K562 (cell line): ENCODE data around the gene DRC3. TPM values are rescaled to one million over a fixed set of nuclear protein-coding genes. Genes with fewer than 3 reads are reported as not detected.
A peak's percentile ranks its signal among the peaks of the same experiment; 100 is the strongest.

Experiments used
- ELF1 ChIP-seq: fragments of 200-800 bp; sonication (Bioruptor generic); IDR thresholded peaks from 2 replicates; pipeline ENCODE4 v1.6.1; 2016; ENCODE audit warnings: missing genetic modification characterization, missing compliant biosample characterization
- GABPA ChIP-seq: fragments of 200-800 bp; sonication (Bioruptor generic); conservative IDR thresholded peaks from 2 replicates; pipeline ENCODE4 v1.6.1; 2016; ENCODE audit warnings: low read depth, missing genetic modification characterization, missing compliant biosample characterization
- ZNF121 ChIP-seq: sonication (generic); formaldehyde crosslinking; conservative IDR thresholded peaks from 2 replicates; pipeline ENCODE4 v1.8.0; 2022; ENCODE audit warnings: missing genetic modification reagents
- polyA plus RNA-seq, 8 experiments: library from polyadenylated mRNA; depleted of rRNA in 4 of 8; stranded (reverse) in 5 of 8; unstranded in 3 of 8; fragments of >200 nt; fragmentation: Nextera tagmentation in 2 of 8; fragmentation: Illumina TruSeq in 1 of 8; extraction: Ambion mirVana in 2 of 8; extraction: Trizol in 1 of 8; gene quantifications; 2 replicates each; pipeline versions ENCODE4 v1.2.1 to v1.2.3, GENCODE V29; 2011 to 2014; ENCODE audit warnings: inconsistent platforms in 1 of 8, missing spikeins in 1 of 8
- total RNA-seq, 7 experiments: library from RNA; depleted of rRNA in 6 of 7; stranded (reverse); fragments of >200 nt in 6 of 7; fragmentation: Illumina TruSeq in 2 of 7; extraction: Trizol in 2 of 7; gene quantifications; 2 replicates each; pipeline versions ENCODE4 v1.2.1 to v1.2.3, GENCODE V29; 2011 to 2021; ENCODE audit warnings: low replicate concordance in 1 of 7
- TF ChIP-seq, protein P1 (sequence below): fragments of 450-650 bp; IDR thresholded peaks from 2 replicates; pipeline ENCODE4 v1.6.1; 2016; ENCODE audit warnings: low read depth
- TF ChIP-seq, protein P2 (sequence below): fragments of 250-450 bp; sonication (Bioruptor Pico); IDR thresholded peaks from 2 replicates; pipeline ENCODE4 v1.8.0; 2021; ENCODE audit warnings: borderline replicate concordance, mild to moderate bottlenecking, moderate library complexity; ENCODE audit not compliant: poor library complexity, severe bottlenecking
- TF ChIP-seq, protein P3 (sequence below): fragments of 450-650 bp; formaldehyde crosslinking; IDR thresholded peaks from 2 replicates; pipeline ENCODE4 v1.4.0; 2022; ENCODE audit warnings: missing genetic modification characterization

The DRC3 gene
- total and polyA plus RNA-seq, 9 of the 15 experiments (the other 6 are each of a cell fraction or from before 2014, with no cell fraction given): 0.10 to 0.84 (median 0.30) TPM; not detected in 3

DNA sequence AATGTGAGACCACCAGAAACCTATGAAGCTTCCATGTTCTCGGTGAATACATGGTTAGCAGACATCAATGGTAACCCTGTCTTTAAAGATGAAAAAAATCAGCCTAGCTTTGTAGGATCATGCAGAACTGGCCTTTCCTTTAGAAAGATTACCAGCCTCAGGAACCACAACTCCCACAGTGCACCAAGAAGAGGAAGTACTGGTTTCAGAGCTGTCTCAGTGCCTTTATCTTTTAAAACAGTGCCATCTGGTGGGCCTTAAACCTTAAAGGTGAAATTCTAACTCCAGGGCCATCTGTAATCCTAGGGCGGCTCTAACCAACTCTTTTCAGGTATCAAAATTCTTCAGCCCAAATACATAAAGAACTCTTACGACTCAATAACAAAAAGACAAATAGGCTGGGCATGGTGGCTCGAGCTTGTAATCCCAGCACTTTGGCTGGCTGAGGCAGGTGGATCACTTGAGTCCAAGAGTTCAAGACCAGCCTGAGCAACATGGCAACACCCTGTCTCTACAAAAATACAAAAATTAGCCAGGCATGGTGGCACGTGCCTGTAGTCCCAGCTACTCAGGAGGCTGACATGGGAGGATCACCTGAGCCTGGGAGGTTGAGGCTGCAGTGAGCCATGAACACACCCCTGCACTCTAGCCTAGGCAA lies 60.9 kb downstream of the DRC3 start (continued):
- TF ChIP-seq, protein P1, sequence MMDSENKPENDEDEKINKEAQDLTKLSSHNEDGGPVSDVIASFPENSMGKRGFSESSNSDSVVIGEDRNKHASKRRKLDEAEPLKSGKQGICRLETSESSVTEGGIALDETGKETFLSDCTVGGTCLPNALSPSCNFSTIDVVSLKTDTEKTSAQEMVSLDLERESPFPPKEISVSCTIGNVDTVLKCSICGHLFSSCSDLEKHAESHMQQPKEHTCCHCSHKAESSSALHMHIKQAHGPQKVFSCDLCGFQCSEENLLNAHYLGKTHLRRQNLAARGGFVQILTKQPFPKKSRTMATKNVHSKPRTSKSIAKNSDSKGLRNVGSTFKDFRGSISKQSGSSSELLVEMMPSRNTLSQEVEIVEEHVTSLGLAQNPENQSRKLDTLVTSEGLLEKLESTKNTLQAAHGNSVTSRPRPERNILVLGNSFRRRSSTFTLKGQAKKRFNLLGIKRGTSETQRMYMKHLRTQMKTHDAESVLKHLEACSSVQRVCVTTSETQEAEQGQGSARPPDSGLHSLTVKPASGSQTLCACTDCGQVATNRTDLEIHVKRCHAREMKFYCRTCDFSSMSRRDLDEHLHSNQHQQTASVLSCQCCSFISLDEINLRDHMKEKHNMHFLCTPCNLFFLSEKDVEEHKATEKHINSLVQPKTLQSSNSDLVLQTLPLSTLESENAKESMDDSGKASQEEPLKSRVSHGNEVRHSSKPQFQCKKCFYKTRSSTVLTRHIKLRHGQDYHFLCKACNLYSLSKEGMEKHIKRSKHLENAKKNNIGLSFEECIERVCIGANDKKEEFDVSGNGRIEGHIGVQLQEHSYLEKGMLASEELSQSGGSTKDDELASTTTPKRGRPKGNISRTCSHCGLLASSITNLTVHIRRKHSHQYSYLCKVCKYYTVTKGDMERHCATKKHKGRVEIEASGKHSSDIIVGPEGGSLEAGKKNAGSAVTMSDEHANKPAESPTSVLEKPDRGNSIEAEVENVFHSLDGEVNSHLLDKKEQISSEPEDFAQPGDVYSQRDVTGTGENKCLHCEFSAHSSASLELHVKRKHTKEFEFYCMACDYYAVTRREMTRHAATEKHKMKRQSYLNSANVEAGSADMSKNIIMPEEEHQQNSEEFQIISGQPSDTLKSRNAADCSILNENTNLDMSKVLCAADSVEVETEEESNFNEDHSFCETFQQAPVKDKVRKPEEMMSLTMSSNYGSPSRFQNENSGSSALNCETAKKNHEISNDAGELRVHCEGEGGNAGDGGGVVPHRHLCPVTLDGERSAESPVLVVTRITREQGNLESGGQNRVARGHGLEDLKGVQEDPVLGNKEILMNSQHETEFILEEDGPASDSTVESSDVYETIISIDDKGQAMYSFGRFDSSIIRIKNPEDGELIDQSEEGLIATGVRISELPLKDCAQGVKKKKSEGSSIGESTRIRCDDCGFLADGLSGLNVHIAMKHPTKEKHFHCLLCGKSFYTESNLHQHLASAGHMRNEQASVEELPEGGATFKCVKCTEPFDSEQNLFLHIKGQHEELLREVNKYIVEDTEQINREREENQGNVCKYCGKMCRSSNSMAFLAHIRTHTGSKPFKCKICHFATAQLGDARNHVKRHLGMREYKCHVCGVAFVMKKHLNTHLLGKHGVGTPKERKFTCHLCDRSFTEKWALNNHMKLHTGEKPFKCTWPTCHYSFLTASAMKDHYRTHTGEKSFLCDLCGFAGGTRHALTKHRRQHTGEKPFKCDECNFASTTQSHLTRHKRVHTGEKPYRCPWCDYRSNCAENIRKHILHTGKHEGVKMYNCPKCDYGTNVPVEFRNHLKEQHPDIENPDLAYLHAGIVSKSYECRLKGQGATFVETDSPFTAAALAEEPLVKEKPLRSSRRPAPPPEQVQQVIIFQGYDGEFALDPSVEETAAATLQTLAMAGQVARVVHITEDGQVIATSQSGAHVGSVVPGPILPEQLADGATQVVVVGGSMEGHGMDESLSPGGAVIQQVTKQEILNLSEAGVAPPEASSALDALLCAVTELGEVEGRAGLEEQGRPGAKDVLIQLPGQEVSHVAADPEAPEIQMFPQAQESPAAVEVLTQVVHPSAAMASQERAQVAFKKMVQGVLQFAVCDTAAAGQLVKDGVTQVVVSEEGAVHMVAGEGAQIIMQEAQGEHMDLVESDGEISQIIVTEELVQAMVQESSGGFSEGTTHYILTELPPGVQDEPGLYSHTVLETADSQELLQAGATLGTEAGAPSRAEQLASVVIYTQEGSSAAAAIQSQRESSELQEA: no peak
- TF ChIP-seq GABPA (tag): peak; percentile 85
- TF ChIP-seq ELF1 (tag): peak; percentile 86
- TF ChIP-seq, protein P2, sequence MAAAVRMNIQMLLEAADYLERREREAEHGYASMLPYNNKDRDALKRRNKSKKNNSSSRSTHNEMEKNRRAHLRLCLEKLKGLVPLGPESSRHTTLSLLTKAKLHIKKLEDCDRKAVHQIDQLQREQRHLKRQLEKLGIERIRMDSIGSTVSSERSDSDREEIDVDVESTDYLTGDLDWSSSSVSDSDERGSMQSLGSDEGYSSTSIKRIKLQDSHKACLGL: no peak
- TF ChIP-seq, protein P3, sequence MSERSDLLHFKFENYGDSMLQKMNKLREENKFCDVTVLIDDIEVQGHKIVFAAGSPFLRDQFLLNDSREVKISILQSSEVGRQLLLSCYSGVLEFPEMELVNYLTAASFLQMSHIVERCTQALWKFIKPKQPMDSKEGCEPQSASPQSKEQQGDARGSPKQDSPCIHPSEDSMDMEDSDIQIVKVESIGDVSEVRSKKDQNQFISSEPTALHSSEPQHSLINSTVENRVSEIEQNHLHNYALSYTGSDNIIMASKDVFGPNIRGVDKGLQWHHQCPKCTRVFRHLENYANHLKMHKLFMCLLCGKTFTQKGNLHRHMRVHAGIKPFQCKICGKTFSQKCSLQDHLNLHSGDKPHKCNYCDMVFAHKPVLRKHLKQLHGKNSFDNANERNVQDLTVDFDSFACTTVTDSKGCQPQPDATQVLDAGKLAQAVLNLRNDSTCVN (CRISPR knock-in tag): no peak
- peak; percentile 99 for TF ChIP-seq ZNF121
- TF ChIP-seq, all 486 proteins: peak for 21
